Vagina (tissue), 2 donors: ENCODE data around the gene C9orf153.
A peak's percentile ranks its signal among the peaks of the same experiment; 100 is the strongest.

Experiments
- CTCF ChIP-seq, 3 experiments: fragments of 450-650 bp in 2 of 3; fragments of 200-600 bp in 1 of 3; sonication (generic) in 1 of 3; IDR thresholded peaks; one replicate each; pipeline ENCODE4 v1.5.1; 2017 to 2019; ENCODE audit warnings: antibody characterized with exemption in 3 of 3, mild to moderate bottlenecking in 2 of 3, moderate library complexity in 2 of 3
- POLR2A ChIP-seq, 2 donors: fragments of 450-650 bp; IDR thresholded peaks; one replicate each; pipeline ENCODE4 v1.6.1; 2017; ENCODE audit warnings: antibody characterized with exemption in 2 of 2, mild to moderate bottlenecking in 2 of 2, moderate library complexity in 2 of 2
- POLR2AphosphoS5 ChIP-seq, 2 donors: sonication (generic); formaldehyde crosslinking; IDR thresholded peaks; one replicate each; pipeline ENCODE4 v1.9.0; 2017; ENCODE audit warnings: antibody characterized with exemption in 2 of 2, mild to moderate bottlenecking in 2 of 2, low read depth in 1 of 2; ENCODE audit not compliant: insufficient read depth in 1 of 2

DNA sequence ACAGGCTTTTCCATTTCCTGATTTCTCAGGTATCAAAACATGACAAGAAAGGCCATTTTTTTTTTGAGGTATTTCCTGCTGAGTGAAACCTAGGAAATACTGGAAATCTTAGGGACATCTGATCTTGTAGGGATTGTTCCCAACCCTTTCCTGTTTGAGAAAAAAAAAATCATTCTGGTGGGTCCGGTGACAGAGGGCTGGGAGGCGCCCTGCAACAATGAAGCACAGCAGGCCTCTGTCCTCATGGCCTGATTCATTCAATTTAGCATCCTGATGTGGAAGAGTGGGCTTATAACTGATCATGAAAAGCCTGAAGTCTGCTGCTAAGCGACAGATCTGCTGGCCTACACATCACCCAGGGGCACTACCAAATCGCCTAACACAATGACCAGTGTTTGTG lies 3.0 kb upstream of the C9orf153 start:
- TF ChIP-seq CTCF (IDR thresholded peaks at IDR 0.05) (no peak), POLR2AphosphoS5 (IDR thresholded peaks at IDR 0.05; ENCODE audit: insufficient read depth in 1 of 2, low read depth in 1 of 2) (peak in 1 of 2 donors; percentile 62), POLR2A (IDR thresholded peaks at IDR 0.05) (no peak)
